ENCODE measurements around the gene KLHL29. TPM values are rescaled to one million over a fixed set of nuclear protein-coding genes. Genes with fewer than 3 reads are reported as not detected.

The KLHL29 gene
- total and polyA plus RNA-seq, 2 of the 13 experiments (the other 11 are each of a cell fraction or from before 2014, with no cell fraction given), result 0.01 TPM; not detected in 1

- POLR2A ChIA-PET, result no interaction called here
- no peaks in the 10 kb centered on the region for H3K79me2 ChIP-seq (ENCODE audit: insufficient read depth, low read length)
- no TSS peak for BruUV-seq (replicated peaks)
- TF ChIP-seq ZNF605 (CRISPR knock-in tag; IDR thresholded peaks at IDR 0.05), result no peak
- TF ChIP-seq SMAD3 (CRISPR knock-in tag; IDR thresholded peaks at IDR 0.05), result no peak
- TF ChIP-seq ZBTB49 (CRISPR knock-in tag; IDR thresholded peaks at IDR 0.05; ENCODE audit: borderline replicate concordance), result no peak
- no peak for TF ChIP-seq ZNF674 (CRISPR knock-in tag; IDR thresholded peaks at IDR 0.05; ENCODE audit: low read depth)
- no peak for TF ChIP-seq CENPT (CRISPR knock-in tag; IDR thresholded peaks at IDR 0.05; ENCODE audit: low read depth)
- no peak for TF ChIP-seq ZNF18 (CRISPR knock-in tag; IDR thresholded peaks at IDR 0.05; ENCODE audit: insufficient replicate concordance)
- no peak for TF ChIP-seq NFAT5 (CRISPR knock-in tag; IDR thresholded peaks at IDR 0.05)
- no peak for TF ChIP-seq KMT2A (CRISPR knock-in tag; IDR thresholded peaks at IDR 0.05)
- no peak for TF ChIP-seq ZNF749 (CRISPR knock-in tag; IDR thresholded peaks at IDR 0.05; ENCODE audit: borderline replicate concordance)
- TF ChIP-seq ZNF280D (CRISPR knock-in tag; IDR thresholded peaks at IDR 0.05), result no peak
- TF ChIP-seq BORCS8-MEF2B (CRISPR knock-in tag; IDR thresholded peaks at IDR 0.05), result no peak
- TF ChIP-seq BRCA1 (CRISPR knock-in tag; IDR thresholded peaks at IDR 0.05), result no peak
- no peak for TF ChIP-seq U2AF2 (IDR thresholded peaks at IDR 0.05; ENCODE audit: low read depth, low read length)
Observed at GRCh38 chr2:23432531-23432930, 47.6 kb downstream of the KLHL29 start.

More at GRCh38 chr2:23432531-23432930, 47.6 kb downstream of the KLHL29 start:
- intact Hi-C loops (cut with micrococcal nuclease; ENCODE audit: unreplicated experiment) (no loop called here), in situ Hi-C loops (cut with HindIII; ENCODE audit: extremely low pct_ligation_motif_present, low pct_unique_long_range_greater_than_20kb) (no loop called here)
- FAIRE-seq (no peak), ATAC-seq (no peak; the same call in 2 of the 3 replicates), DNase-seq (ENCODE audit: low spot score) (no peak)
- no peaks in the 10 kb centered on the region for H3K36me3 ChIP-seq (replicated peaks in 1 of 2; ENCODE audit: control insufficient read depth in 1 of 2, insufficient read depth in 2 of 2, low read length in 2 of 2)
- H3K4me2 ChIP-seq (ENCODE audit: low read depth, low read length), result no peak overlapping the region
- H3K27me3 ChIP-seq (ENCODE audit: control insufficient read depth in 1 of 2, insufficient read depth in 2 of 2, low read length in 2 of 2), result 0 out of 5 replicates have a peak, but pooled peaks cover 0 to 5% of the 10 kb centered on the region in 2 experiments
- no peaks in the 10 kb centered on the region for H3K9me3 ChIP-seq (ENCODE audit: low read length)
- no peaks in the 10 kb centered on the region for H4K20me1 ChIP-seq (ENCODE audit: insufficient read depth, low read length)
- no peak overlapping the region for H3K27ac ChIP-seq (ENCODE audit: extremely low read length, insufficient read depth, low read length)
- H3K4me1 ChIP-seq (ENCODE audit: insufficient read depth, low read length), result no peaks in the 10 kb centered on the region
- no peak overlapping the region for H3K4me3 ChIP-seq (replicated peaks in 1 of 3; ENCODE audit: insufficient read depth in 1 of 3, low read depth in 2 of 3, low read length in 3 of 3)
- 2% methylated on average over 3 of the region's 3 CpGs for WGBS (ENCODE audit: low lambda C conversion rate)
- no peak overlapping the region for H3K9ac ChIP-seq (ENCODE audit: insufficient read depth, low read depth, low read length)
- CTCF ChIA-PET (ENCODE audit: low intra/inter-chr PET ratio, low total read pairs), result no interaction called here
- H2AFZ ChIP-seq (ENCODE audit: low read length), result no peak overlapping the region

Measured in HepG2 (cell line).